Erythroblast (primary cell): Measurements from ENCODE around the gene SEH1L.

Experiments used
- GATA1 ChIP-seq: IDR thresholded peaks from 2 replicates; pipeline ENCODE4 v1.6.1; 2011; ENCODE audit warnings: low read depth, mild to moderate bottlenecking, control low read depth, low read length, moderate library complexity
- POLR2A ChIP-seq: IDR thresholded peaks from 2 replicates; pipeline ENCODE4 v1.6.1; 2011; ENCODE audit warnings: mild to moderate bottlenecking, low read length

GRCh38 chr18:12976305-12976704, 28.5 kb downstream of the SEH1L start:
- TF ChIP-seq POLR2A (no peak), GATA1 (no peak)
